H9 (cell line): ENCODE results near the gene INPP4A. TPM values are rescaled to one million over a fixed set of nuclear protein-coding genes. Genes with fewer than 3 reads are reported as not detected.

ENCODE experiments used
- DNase-seq: peaks from one replicate; pipeline ENCODE4 v3.0.0-alpha.2; 2017
- H2AFZ ChIP-seq: one replicate; pipeline ENCODE4 v1.6.1; 2013; ENCODE audit warnings: mild to moderate bottlenecking, low read length, control low read depth, moderate library complexity
- H2AK5ac ChIP-seq: 2 replicates; pipeline ENCODE4 v1.6.1; 2013; ENCODE audit warnings: low read length, control low read depth, mixed read lengths; ENCODE audit not compliant: insufficient read length
- H2BK120ac ChIP-seq: one replicate; pipeline ENCODE4 v1.6.1; 2013; ENCODE audit warnings: low read depth, mild to moderate bottlenecking, low read length, control low read depth, inconsistent platforms; ENCODE audit not compliant: poor library complexity, severe bottlenecking
- H2BK12ac ChIP-seq: 2 replicates; pipeline ENCODE4 v1.6.1; 2013; ENCODE audit warnings: low read length, control low read depth, mixed read lengths, low read depth; ENCODE audit not compliant: insufficient read length
- H2BK15ac ChIP-seq: 2 replicates; pipeline ENCODE4 v1.6.1; 2013; ENCODE audit warnings: low read depth, low read length, control low read depth
- H2BK20ac ChIP-seq: one replicate; pipeline ENCODE4 v1.6.1; 2013; ENCODE audit warnings: low read depth, mild to moderate bottlenecking, low read length, control low read depth, inconsistent platforms; ENCODE audit not compliant: poor library complexity, severe bottlenecking
- H2BK5ac ChIP-seq: 2 replicates; pipeline ENCODE4 v1.6.1; 2013; ENCODE audit warnings: low read length, control low read depth, mixed read lengths; ENCODE audit not compliant: insufficient read length
- H3K14ac ChIP-seq: 2 replicates; pipeline ENCODE4 v1.6.1; 2013; ENCODE audit warnings: low read length, control low read depth; ENCODE audit not compliant: insufficient read depth
- H3K18ac ChIP-seq: 2 replicates; pipeline ENCODE4 v1.6.1; 2013; ENCODE audit warnings: low read depth, mild to moderate bottlenecking, mixed read lengths, low read length, control low read depth; ENCODE audit not compliant: insufficient read length
- H3K23ac ChIP-seq: 2 replicates; pipeline ENCODE4 v1.6.1; 2013; ENCODE audit warnings: low read length, control low read depth, mixed read lengths, low read depth; ENCODE audit not compliant: insufficient read length
- H3K23me2 ChIP-seq: 2 replicates; pipeline ENCODE4 v1.6.1; 2013; ENCODE audit warnings: low read depth, mild to moderate bottlenecking, mixed read lengths, low read length, control low read depth; ENCODE audit not compliant: insufficient read length, poor library complexity, severe bottlenecking
- H3K27ac ChIP-seq: 2 replicates; pipeline ENCODE4 v1.5.1; 2013; ENCODE audit warnings: low read length, control low read depth, mixed read lengths, low read depth; ENCODE audit not compliant: insufficient read length
- H3K27me3 ChIP-seq: 2 replicates; pipeline ENCODE4 v1.6.1; 2013; ENCODE audit warnings: low read length, control low read depth, inconsistent platforms; ENCODE audit not compliant: insufficient read depth
- H3K4ac ChIP-seq: 2 replicates; pipeline ENCODE4 v1.6.1; 2013; ENCODE audit warnings: low read depth, mild to moderate bottlenecking, control low read depth, inconsistent platforms, low read length, moderate library complexity
- H3K4me1 ChIP-seq: 2 replicates; pipeline ENCODE4 v1.6.1; 2013; ENCODE audit warnings: low read length, control low read depth, inconsistent platforms; ENCODE audit not compliant: insufficient read depth
- H3K4me2 ChIP-seq: 2 replicates; pipeline ENCODE4 v1.6.1; 2013; ENCODE audit warnings: low read length, control low read depth, mixed read lengths; ENCODE audit not compliant: insufficient read length, insufficient read depth
- H3K56ac ChIP-seq: 2 replicates; pipeline ENCODE4 v1.6.1; 2013; ENCODE audit warnings: low read depth, mild to moderate bottlenecking, mixed read lengths, low read length, control low read depth; ENCODE audit not compliant: insufficient read length
- H3K79me1 ChIP-seq: 2 replicates; pipeline ENCODE4 v1.6.1; 2013; ENCODE audit warnings: low read depth, mild to moderate bottlenecking, moderate library complexity, low read length, control low read depth, inconsistent platforms; ENCODE audit not compliant: insufficient read depth, poor library complexity, severe bottlenecking
- H3K79me2 ChIP-seq: 2 replicates; pipeline ENCODE4 v1.6.1; 2013; ENCODE audit warnings: low read length, control low read depth, inconsistent platforms; ENCODE audit not compliant: insufficient read depth
- H3K9ac ChIP-seq: 2 replicates; pipeline ENCODE4 v1.6.1; 2013; ENCODE audit warnings: low read length, control low read depth, mixed read lengths; ENCODE audit not compliant: insufficient read length; ENCODE audit errors: extremely low read depth
- H3K9me3 ChIP-seq: one replicate; pipeline ENCODE4 v1.6.1; 2013; ENCODE audit warnings: low read depth, low read length, inconsistent platforms; ENCODE audit not compliant: control insufficient read depth
- H3T11ph ChIP-seq: one replicate; pipeline ENCODE4 v1.6.1; 2013; ENCODE audit warnings: mild to moderate bottlenecking, low read length, control low read depth, inconsistent platforms
- H4K20me1 ChIP-seq: one replicate; pipeline ENCODE4 v1.6.1; 2013; ENCODE audit not compliant: control insufficient read depth, insufficient read length, insufficient read depth
- H4K5ac ChIP-seq: 2 replicates; pipeline ENCODE4 v1.6.1; 2013; ENCODE audit warnings: low read depth, mild to moderate bottlenecking, mixed read lengths, low read length, control low read depth; ENCODE audit not compliant: insufficient read length
- H4K8ac ChIP-seq: replicated peaks from 2 replicates; pipeline ENCODE4 v1.6.1; 2013; ENCODE audit warnings: low read length, control low read depth, mixed read lengths, low read depth; ENCODE audit not compliant: insufficient read length
- H4K91ac ChIP-seq: 2 replicates; pipeline ENCODE4 v1.6.1; 2013; ENCODE audit warnings: low read depth, mild to moderate bottlenecking, moderate library complexity, mixed read lengths, low read length, control low read depth; ENCODE audit not compliant: insufficient read length
- H3K27ac Mint-ChIP-seq, 3 experiments: 2 replicates in 2 of 3; 3 replicates in 1 of 3; pipeline ENCODE4 v1.8.0; 2020 to 2021; ENCODE audit warnings: mixed read lengths in 3 of 3, mild to moderate bottlenecking in 1 of 3, moderate library complexity in 1 of 3
- H3K27me3 Mint-ChIP-seq: 2 replicates; pipeline ENCODE4 v1.8.0; 2021; ENCODE audit warnings: low read depth, mild to moderate bottlenecking, moderate library complexity, mixed read lengths
- H3K36me3 Mint-ChIP-seq, 3 experiments: 2 replicates in 2 of 3; 3 replicates in 1 of 3; pipeline ENCODE4 v1.8.0; 2020 to 2021; ENCODE audit warnings: low read depth in 3 of 3, mixed read lengths in 3 of 3; ENCODE audit not compliant: insufficient read depth in 1 of 3
- H3K4me1 Mint-ChIP-seq, 2 experiments: 2 replicates each; pipeline ENCODE4 v1.8.0; 2020; ENCODE audit warnings: mixed read lengths in 2 of 2
- H3K4me3 Mint-ChIP-seq, 2 experiments: 2 replicates in 1 of 2; 3 replicates in 1 of 2; pipeline ENCODE4 v1.8.0; 2020 to 2021; ENCODE audit warnings: mild to moderate bottlenecking in 2 of 2, mixed read lengths in 2 of 2, moderate library complexity in 1 of 2
- H3K9me3 Mint-ChIP-seq, 2 experiments: 2 replicates in 1 of 2; 3 replicates in 1 of 2; pipeline ENCODE4 v1.8.0; 2020; ENCODE audit warnings: mild to moderate bottlenecking in 2 of 2, mixed read lengths in 2 of 2, moderate library complexity in 1 of 2
- WGBS: extraction: QIAGEN DNeasy Blood & Tissue Kit; methylation state at CpG from one replicate; pipeline ENCODE4 v1.1.7; 2013; ENCODE audit warnings: missing lambda C conversion rate, low lambda C conversion rate, mixed read lengths; ENCODE audit not compliant: insufficient read length; ENCODE audit errors: extremely low coverage; 5-methylcytosine and 5-hydroxymethylcytosine counted together
- total RNA-seq: library from RNA; stranded (reverse); gene quantifications from 2 replicates; pipeline ENCODE4 v1.2.1, GENCODE V29; 2021
- TF ChIP-seq, protein P1 (sequence below): fragments of 200-600 bp; sonication (generic); conservative IDR thresholded peaks from 3 replicates; pipeline ENCODE4 v1.8.0; 2021; ENCODE audit warnings: antibody characterized with exemption, mild to moderate bottlenecking

The INPP4A gene
- total RNA-seq, 1 experiment from 2014 or later: 55.2 TPM

GRCh38 chr2:98563394-98563793, 118.7 kb downstream of the INPP4A start:
- no CpG with 5 or more reads among the region's 13 CpGs for WGBS
- H3K4me2 ChIP-seq: no peak overlapping the region
- H2BK120ac ChIP-seq: no peak overlapping the region

More at GRCh38 chr2:98563394-98563793, 118.7 kb downstream of the INPP4A start:
- TF ChIP-seq, protein P1, sequence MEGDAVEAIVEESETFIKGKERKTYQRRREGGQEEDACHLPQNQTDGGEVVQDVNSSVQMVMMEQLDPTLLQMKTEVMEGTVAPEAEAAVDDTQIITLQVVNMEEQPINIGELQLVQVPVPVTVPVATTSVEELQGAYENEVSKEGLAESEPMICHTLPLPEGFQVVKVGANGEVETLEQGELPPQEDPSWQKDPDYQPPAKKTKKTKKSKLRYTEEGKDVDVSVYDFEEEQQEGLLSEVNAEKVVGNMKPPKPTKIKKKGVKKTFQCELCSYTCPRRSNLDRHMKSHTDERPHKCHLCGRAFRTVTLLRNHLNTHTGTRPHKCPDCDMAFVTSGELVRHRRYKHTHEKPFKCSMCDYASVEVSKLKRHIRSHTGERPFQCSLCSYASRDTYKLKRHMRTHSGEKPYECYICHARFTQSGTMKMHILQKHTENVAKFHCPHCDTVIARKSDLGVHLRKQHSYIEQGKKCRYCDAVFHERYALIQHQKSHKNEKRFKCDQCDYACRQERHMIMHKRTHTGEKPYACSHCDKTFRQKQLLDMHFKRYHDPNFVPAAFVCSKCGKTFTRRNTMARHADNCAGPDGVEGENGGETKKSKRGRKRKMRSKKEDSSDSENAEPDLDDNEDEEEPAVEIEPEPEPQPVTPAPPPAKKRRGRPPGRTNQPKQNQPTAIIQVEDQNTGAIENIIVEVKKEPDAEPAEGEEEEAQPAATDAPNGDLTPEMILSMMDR: no peak
- no peak overlapping the region for H3T11ph ChIP-seq
- no peak overlapping the region for H2BK20ac ChIP-seq
- no peak overlapping the region for H3K9ac ChIP-seq
- no peak overlapping the region for H3K18ac ChIP-seq
- H3K4ac ChIP-seq: no peak overlapping the region
- H3K14ac ChIP-seq: no peak overlapping the region
- no peak overlapping the region for H3K23ac ChIP-seq
- H4K20me1 ChIP-seq: no peaks in the 10 kb centered on the region
- Mint-ChIP-seq H3K4me1 (no peaks in the 10 kb centered on the region), H3K27ac (peak overlapping the region in 1 of 3 experiments; percentile 1; a peak in 1 of 7 replicates), H3K36me3 (peaks cover 12 to 84% (median 53%) of the 10 kb centered on the region in 3 experiments; a peak in 6 of 7 replicates), H3K27me3 (no peaks in the 10 kb centered on the region), H3K4me3 (no peak overlapping the region), H3K9me3 (no peaks in the 10 kb centered on the region; a peak in 1 of 5 replicates)
- H2AK5ac ChIP-seq: no peak overlapping the region
- no peaks in the 10 kb centered on the region for H3K27me3 ChIP-seq
- no peak for DNase-seq
- no peak overlapping the region for H3K56ac ChIP-seq
- H3K23me2 ChIP-seq: no peaks in the 10 kb centered on the region
- H4K5ac ChIP-seq: no peak overlapping the region
- H3K4me1 ChIP-seq: no peaks in the 10 kb centered on the region
- no peak overlapping the region for H4K91ac ChIP-seq
- no peaks in the 10 kb centered on the region for H3K79me1 ChIP-seq
- no peak overlapping the region for H4K8ac ChIP-seq
- H3K27ac ChIP-seq: no peak overlapping the region
- no peaks in the 10 kb centered on the region for H3K9me3 ChIP-seq
- no peak overlapping the region for H2BK5ac ChIP-seq
- H3K79me2 ChIP-seq: no peaks in the 10 kb centered on the region
- H2BK12ac ChIP-seq: no peak overlapping the region
- no peak overlapping the region for H2AFZ ChIP-seq
- no peak overlapping the region for H2BK15ac ChIP-seq
